ENCODE results near the gene MECP2.
"Not testable (repeated sequence)": the region's sequence is repeated elsewhere in the genome, so short reads cannot be mapped to it uniquely, and the experiment has no call there.

MECP2 gene

DNA sequence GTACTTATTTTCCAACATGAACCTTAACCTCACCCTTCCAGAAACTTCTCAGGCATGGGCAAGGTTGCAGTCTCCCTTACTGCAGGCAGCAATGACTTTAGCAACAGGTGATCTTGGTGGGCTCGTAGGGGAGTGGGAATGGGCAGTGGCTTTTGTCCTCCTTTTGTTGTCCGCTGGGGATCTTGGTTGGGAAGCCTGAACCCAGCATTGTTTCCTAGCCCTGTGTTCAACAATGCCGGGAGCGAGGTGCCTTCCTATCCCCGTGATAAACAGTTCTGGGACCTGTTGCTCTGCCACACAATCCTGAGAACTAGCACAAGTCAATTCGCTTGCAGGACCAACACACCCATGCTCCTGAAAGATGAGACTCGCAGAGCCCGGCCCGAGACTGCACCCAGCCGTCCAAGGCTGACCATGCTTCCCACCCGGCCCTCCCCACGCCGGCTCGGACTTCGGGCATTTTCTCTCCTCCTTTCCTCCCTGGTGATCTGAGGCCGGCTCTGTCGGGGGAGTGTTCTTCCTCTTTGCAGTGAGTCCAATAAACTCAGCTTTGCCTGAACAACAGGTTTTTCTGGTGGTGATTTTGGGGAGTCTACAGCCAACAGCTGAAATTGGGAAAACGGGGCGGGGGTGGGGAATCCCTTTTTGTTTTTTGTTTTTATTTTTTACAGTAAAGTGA, 98.0 kb downstream of the MECP2 start:
- no peak for DNase-seq

DNA sequence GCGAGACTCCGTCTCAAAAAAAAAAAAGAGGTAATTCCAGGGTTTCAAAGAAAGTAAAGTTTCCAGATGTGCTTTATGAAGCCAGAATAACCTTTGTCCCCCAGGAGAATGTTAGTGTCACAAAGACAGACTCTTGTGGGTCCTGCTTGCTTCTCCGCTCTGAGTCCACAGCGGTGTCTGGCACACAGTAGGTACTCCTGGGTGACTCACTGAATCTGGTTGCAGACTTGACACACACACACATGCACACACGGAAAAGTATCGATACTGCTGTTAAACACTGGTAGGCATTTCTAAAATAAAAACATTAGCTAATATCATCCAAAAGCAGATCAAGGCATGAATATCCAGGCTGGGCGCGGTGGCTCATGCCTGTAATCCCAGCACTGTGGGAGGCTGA, 102.0 kb downstream of the MECP2 start:
- DNase-seq: no peak

- DNase-seq: not testable (repeated sequence)
Observed at GRCh38 chrX:153994398-153994797, 103.1 kb downstream of the MECP2 start.

DNA sequence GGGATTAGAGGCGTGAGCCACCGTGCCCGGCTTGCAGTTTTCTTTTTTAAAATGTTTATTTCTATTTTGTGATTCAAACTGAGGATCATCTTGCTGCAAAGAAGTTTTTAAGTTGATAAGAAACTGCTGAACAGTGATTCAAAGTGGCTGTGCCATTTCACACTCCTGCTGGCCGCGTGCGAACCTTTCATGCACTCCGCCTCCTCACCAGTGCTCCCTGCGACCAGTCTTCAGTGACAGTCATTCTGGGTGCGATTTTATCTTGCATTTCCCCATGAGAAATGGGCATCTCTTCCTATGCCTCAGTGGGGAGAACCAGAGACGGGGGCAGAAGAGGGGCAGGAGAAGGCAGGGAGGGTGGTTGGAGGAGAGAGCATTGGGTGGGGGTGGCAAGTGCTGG, 103.5 kb downstream of the MECP2 start:
- DNase-seq: no peak

- no peak for DNase-seq
Observed at GRCh38 chrX:153993079-153993478, 104.4 kb downstream of the MECP2 start.

GRCh38 chrX:153992180-153992579, 105.3 kb downstream of the MECP2 start:
- DNase-seq: no peak

- DNase-seq: no peak
Observed at GRCh38 chrX:153991013-153991580, 106.4 kb downstream of the MECP2 start.

DNA sequence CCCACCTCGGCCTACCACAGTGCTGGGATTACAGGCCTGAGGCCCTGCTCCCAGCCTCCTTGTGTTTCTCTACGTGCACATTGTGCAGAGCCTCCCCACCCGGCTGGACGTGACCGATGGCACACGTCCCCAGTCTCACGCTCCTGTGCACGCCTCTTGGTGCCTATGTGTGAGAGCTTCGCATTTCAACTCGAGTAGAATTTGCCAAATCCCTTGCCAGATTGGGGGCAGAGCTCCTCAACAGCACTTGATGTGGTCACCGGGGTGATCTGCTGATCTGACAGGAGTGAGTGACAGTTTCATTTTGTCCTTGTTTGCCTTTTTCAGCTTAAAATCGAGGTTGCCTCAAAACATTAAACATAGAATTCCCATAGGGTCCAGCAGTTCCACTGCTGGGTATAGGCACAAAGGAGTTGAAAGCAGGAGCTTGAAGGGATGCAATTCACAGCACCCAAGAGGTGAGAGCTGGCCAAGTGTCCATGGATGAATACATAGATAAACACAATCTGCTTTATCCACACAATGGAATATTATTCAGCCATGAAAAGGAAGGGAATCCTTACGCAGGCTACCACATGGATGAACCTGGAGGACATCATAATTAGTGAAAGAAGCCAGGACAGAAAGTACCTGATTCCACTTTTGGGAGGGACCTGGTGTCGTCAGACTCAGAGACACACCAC, 107.4 kb downstream of the MECP2 start:
- no peak for DNase-seq

GRCh38 chrX:153988493-153988892, 109.0 kb downstream of the MECP2 start:
- no peak for DNase-seq

DNA sequence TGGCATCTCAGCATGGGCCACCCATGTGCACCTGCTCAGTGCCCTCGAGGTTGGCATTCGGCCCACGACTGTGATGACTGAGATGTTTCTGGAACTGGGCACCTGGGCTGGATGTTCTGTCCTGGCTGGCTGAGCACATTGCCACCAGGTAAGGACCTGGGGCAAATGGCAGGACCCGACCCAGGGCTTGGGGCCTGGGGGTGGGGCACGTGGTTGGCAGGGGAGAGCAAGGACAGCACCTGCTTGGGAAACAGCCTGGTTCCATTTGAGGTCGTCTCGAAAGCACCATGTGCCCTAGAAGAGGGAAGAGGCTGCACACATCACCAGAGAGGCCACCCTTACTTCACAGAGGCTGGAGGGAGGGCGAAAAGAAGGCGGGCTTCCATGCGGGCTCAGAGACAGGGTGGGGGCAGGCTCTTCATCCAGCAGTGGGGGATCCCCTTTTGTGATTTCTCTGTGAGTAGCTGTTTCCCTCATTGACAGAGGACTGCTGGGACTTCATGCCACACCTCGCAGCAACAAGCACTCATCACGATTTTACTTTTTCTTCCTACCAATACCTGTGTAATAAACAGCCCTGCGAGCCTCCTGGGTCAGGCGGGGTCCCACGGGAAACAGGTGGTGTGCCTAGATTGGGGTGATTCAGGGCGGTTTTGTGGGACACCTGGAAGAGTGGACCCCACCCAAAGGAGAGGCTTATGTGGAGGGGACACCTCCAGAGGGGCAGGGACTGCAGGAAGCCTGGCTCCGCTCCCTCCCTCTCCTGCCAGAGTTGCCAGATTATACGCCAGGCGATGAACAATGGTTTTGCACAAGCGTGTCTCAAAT, 113.0 kb downstream of the MECP2 start:
- no peak for DNase-seq

GRCh38 chrX:153983321-153983801, 114.2 kb downstream of the MECP2 start:
- DNase-seq: no peak

GRCh38 chrX:153981771-153982533, 115.6 kb downstream of the MECP2 start:
- peak in 3 of 58 donors; percentile 5 to 23 (median 5) for DNase-seq

GRCh38 chrX:153981231-153981630, 116.3 kb downstream of the MECP2 start:
- no peak for DNase-seq

DNA sequence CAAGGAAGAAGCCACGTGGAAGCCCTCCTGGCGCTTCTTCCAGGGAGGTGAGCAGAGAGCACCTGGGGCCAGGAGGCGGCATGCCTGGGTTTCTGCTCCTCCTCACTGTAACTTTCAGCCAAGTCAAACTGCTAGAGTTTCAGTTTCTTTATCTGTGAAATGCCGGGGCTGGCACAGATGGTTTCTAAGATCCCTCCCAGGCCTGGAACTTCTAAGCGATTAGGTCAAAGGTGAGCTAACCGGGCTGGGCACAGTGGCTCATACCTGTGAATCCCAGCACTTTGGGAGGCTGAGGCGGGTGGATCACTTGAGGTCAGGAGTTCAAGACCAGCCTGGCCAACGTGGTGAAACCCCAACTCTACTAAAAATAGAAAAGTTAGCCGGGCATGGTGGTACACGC, 117.1 kb downstream of the MECP2 start:
- DNase-seq: not testable (repeated sequence)

GRCh38 chrX:153974726-153975286, 122.7 kb downstream of the MECP2 start:
- DNase-seq: no peak

- DNase-seq: no peak
Observed at GRCh38 chrX:153974003-153974725, 123.4 kb downstream of the MECP2 start.

DNA sequence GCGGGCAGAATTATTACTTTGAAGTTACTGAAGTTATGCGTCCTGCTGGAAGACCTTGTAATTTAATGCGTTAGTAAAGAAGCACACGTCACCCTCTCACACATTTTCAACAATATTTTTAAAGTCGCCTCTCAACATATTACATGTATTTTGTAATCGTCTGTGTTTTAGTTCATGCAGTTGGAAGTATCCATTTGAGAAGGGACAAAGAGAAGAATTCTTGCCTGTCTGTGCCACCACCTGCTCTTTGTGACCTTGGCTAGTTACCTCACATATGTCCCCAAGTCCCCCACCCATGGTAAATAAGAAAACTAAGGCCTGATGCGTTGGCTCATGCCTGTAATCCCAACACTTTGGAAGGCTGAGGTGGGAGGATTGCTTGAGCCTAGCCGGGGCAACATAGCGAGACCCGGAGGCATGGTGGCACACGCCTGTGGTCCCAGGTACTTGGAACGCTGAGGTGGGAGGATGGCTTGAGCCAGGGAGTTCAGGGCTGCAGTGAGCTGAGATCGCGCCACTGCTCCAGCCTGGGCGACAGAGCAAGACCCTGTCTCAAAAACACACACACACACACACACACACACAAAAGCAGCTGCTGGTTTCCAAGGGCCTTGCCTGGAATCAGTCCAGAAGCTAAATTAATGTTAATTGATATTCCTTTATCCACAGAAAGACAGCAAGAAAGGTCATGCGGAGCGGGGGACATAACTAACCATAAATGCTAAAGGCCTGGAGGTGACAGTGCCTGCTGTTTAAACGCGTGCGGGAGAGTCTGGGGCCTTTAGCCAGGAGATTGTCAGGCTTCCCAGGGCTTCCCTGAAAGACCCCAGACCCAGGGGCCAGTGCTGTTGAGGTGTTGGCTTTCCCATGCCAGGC, 124.2 kb downstream of the MECP2 start:
- DNase-seq: no peak

- DNase-seq: peak in 57 of 58 donors; percentile 9 to 94 (median 76)
Observed at GRCh38 chrX:153972368-153973126, 125.0 kb downstream of the MECP2 start, which contains the start of gene TMEM187. Gene TMEM187, plus strand, starts transcription at chrX:153972754. Its CDS starts 9,309 bp downstream, at chrX:153982063.

Measured in anterior cingulate cortex (tissue), 58 donors.